ENCODE results near the gene FLYWCH1. TPM values are rescaled to one million over a fixed set of nuclear protein-coding genes. Genes with fewer than 3 reads are reported as not detected.

The FLYWCH1 gene
- total and polyA plus RNA-seq, 2 of the 8 experiments (the other 6 are each of a cell fraction or from before 2014, with no cell fraction given), result 12.4 to 23.5 TPM

GRCh38 chr16:2904100-2904921, 7.4 kb upstream of the FLYWCH1 start:
- no peak overlapping the region for H2BK120ac ChIP-seq (replicated peaks; ENCODE audit: low read depth, low read length)
- CTCF ChIA-PET (ENCODE audit: partially characterized antibody), result interaction anchor here (0.9 to 2.8 kb wide), 3 partner anchors 15 to 23 kb away, joined by 3 to 13 read pairs (median 5); no protein-coding TSS in a partner anchor
- no peak overlapping the region for H2BK5ac ChIP-seq (ENCODE audit: low read depth, low read length)
- peaks cover 0 to 2% (median 0%) of the 10 kb centered on the region in 4 experiments; a peak in 2 of 7 replicates for H3K4me1 ChIP-seq (replicated peaks in 1 of 4; ENCODE audit: control insufficient read depth in 3 of 4, insufficient read depth in 4 of 4, low read length in 3 of 4)
- peak overlapping the region; percentile 0 for H3K56ac ChIP-seq (replicated peaks; ENCODE audit: insufficient read length, low read depth, low read length)
- DNase-seq (ENCODE audit: low read depth in 1 of 2, low spot score in 2 of 2) (peak in 1 of 2 experiments; percentile 90), FAIRE-seq (no peak)
- peaks cover 4% of the 10 kb centered on the region; the same call in 1 of the 2 replicates for H3K23me2 ChIP-seq (ENCODE audit: low read depth, low read length)
- H3K79me1 ChIP-seq (ENCODE audit: low read depth, low read length), result no peaks in the 10 kb centered on the region
- H3K18ac ChIP-seq (ENCODE audit: extremely low read depth, low read length), result peak overlapping the region; percentile 7; the same call in 1 of the 2 replicates
- peak overlapping the region; percentile 77; the same call in 1 of the 2 replicates for H2BK15ac ChIP-seq (ENCODE audit: low read length)
- H3K9ac ChIP-seq (replicated peaks in 1 of 4; ENCODE audit: extremely low read depth in 1 of 4, low read depth in 3 of 4, low read length in 3 of 4), result peak overlapping the region; percentile 48 to 83 (median 73); a peak in 6 of 7 replicates
- H4K8ac ChIP-seq (ENCODE audit: extremely low read depth, insufficient read depth, low read length), result peak overlapping the region; percentile 85
- no peaks in the 10 kb centered on the region for H3K9me3 ChIP-seq (ENCODE audit: insufficient read depth in 2 of 2, low read depth in 1 of 2, low read length in 1 of 2)
- no peak overlapping the region for H3K14ac ChIP-seq (ENCODE audit: insufficient read length)
- peak overlapping the region; percentile 47; the same call in 1 of the 2 replicates for H2AFZ ChIP-seq (ENCODE audit: low read length)
- H3K4ac ChIP-seq (replicated peaks; ENCODE audit: insufficient read length, low read depth, low read length), result peak overlapping the region; percentile 1
- H4K91ac ChIP-seq (replicated peaks; ENCODE audit: insufficient read length, low read length), result peak overlapping the region; percentile 55
- peak overlapping the region; percentile 56 to 85 (median 70) for H3K4me3 ChIP-seq (ENCODE audit: extremely low read depth in 1 of 4, insufficient read depth in 2 of 4, low read depth in 3 of 4, low read length in 4 of 4)
- peak overlapping the region; percentile 58 to 89 for H3K4me2 ChIP-seq (ENCODE audit: insufficient read depth in 1 of 2, low read depth in 2 of 2, low read length in 2 of 2)
- H2AK5ac ChIP-seq (ENCODE audit: low read depth, low read length), result no peak overlapping the region
- peak overlapping the region; percentile 63; the same call in 1 of the 2 replicates for H3K27ac ChIP-seq (ENCODE audit: low read depth, low read length)
- no peaks in the 10 kb centered on the region for H3K27me3 ChIP-seq (replicated peaks in 1 of 4; ENCODE audit: control insufficient read depth in 3 of 4, extremely low read depth in 1 of 4, insufficient read depth in 3 of 4, low read length in 3 of 4)
- peak overlapping the region; percentile 73 for H4K5ac ChIP-seq (ENCODE audit: insufficient read length, low read depth, low read length)
- H2BK20ac ChIP-seq (ENCODE audit: low read length), result no peak overlapping the region
- H2BK12ac ChIP-seq (ENCODE audit: low read depth, low read length), result no peak overlapping the region; the same call in 1 of the 2 replicates
- POLR2A ChIA-PET (ENCODE audit: partially characterized antibody), result no interaction called here
- no peaks in the 10 kb centered on the region for H3K36me3 ChIP-seq (ENCODE audit: control insufficient read depth in 2 of 4, insufficient read depth in 4 of 4, low read length in 3 of 4)
- 8% methylated on average over 40 of the region's 62 CpGs; no CpG with 5 or more reads in 1 of the 2 experiments for WGBS, 2 experiments (ENCODE audit: extremely low coverage in 1 of 2, insufficient coverage in 1 of 2, insufficient read length in 1 of 2, insufficient replicate concordance in 2 of 2, low coverage in 1 of 2, low lambda C conversion rate in 2 of 2, missing lambda C conversion rate in 1 of 2)
- H3K23ac ChIP-seq (ENCODE audit: insufficient read length), result no peak overlapping the region
- H4K20me1 ChIP-seq (replicated peaks in 1 of 2; ENCODE audit: control insufficient read depth in 1 of 2, insufficient read depth in 2 of 2, low read length in 2 of 2), result no peaks in the 10 kb centered on the region
- no peaks in the 10 kb centered on the region for H3K79me2 ChIP-seq (ENCODE audit: control insufficient read depth in 1 of 2, insufficient read depth in 2 of 2, low read length in 2 of 2)
- TF ChIP-seq SAP30 (IDR thresholded peaks at IDR 0.05; ENCODE audit: insufficient read depth, insufficient replicate concordance, low read length) (no peak), ATF2 (IDR thresholded peaks at IDR 0.05; ENCODE audit: low read length) (no peak), EZH2 (IDR thresholded peaks at IDR 0.05; ENCODE audit: low read depth, low read length, severe bottlenecking) (no peak), KDM4A (IDR thresholded peaks at IDR 0.05; ENCODE audit: low read depth, low read length, severe bottlenecking) (no peak), E2F6 (IDR thresholded peaks at IDR 0.05) (peak; percentile 38; the same call in 1 of the 2 replicates), SIX5 (IDR thresholded peaks at IDR 0.05; ENCODE audit: low read depth, low read length) (no peak), RAD21 (IDR thresholded peaks at IDR 0.05 in 1 of 2, conservative IDR thresholded peaks at IDR 0.05 in 1 of 2; ENCODE audit: low read depth in 2 of 2, low read length in 2 of 2) (peak; percentile 40 to 57; a peak in 3 of 4 replicates)

Data from H1 (cell line).